ENCODE data around the gene KDM2B. TPM values are rescaled to one million over a fixed set of nuclear protein-coding genes. Genes with fewer than 3 reads are reported as not detected.

The KDM2B gene
- total and polyA plus RNA-seq, 2 of the 8 experiments (the other 6 are each of a cell fraction or from before 2014, with no cell fraction given), result 111 to 162 TPM

- no peaks in the 10 kb centered on the region for H3K23me2 ChIP-seq (ENCODE audit: low read depth, low read length)
- no peak overlapping the region for H2BK20ac ChIP-seq (ENCODE audit: low read length)
- no peaks in the 10 kb centered on the region for H3K9me3 ChIP-seq (ENCODE audit: insufficient read depth in 2 of 2, low read depth in 1 of 2, low read length in 1 of 2)
- H3K14ac ChIP-seq (ENCODE audit: insufficient read length), result no peak overlapping the region
- no peak overlapping the region for H4K5ac ChIP-seq (ENCODE audit: insufficient read length, low read depth, low read length)
- H2AFZ ChIP-seq (ENCODE audit: low read length), result no peak overlapping the region
- no peak overlapping the region for H4K91ac ChIP-seq (replicated peaks; ENCODE audit: insufficient read length, low read length)
- H3K4me3 ChIP-seq (ENCODE audit: extremely low read depth in 1 of 4, insufficient read depth in 2 of 4, low read depth in 3 of 4, low read length in 4 of 4), result no peak overlapping the region
- 94% methylated on average over 2 of the region's 2 CpGs; no CpG with 5 or more reads in 1 of the 2 experiments for WGBS, 2 experiments (ENCODE audit: extremely low coverage in 1 of 2, insufficient coverage in 1 of 2, insufficient read length in 1 of 2, insufficient replicate concordance in 2 of 2, low coverage in 1 of 2, low lambda C conversion rate in 2 of 2, missing lambda C conversion rate in 1 of 2)
- H3K27ac ChIP-seq (ENCODE audit: low read depth, low read length), result no peak overlapping the region
- CTCF ChIA-PET (ENCODE audit: partially characterized antibody), result interaction anchor here (0.6 kb wide), 1 partner anchor 1881 kb away, joined by 3 read pairs; no protein-coding TSS in a partner anchor
- H2BK120ac ChIP-seq (replicated peaks; ENCODE audit: low read depth, low read length), result no peak overlapping the region
- no peak overlapping the region for H3K4ac ChIP-seq (replicated peaks; ENCODE audit: insufficient read length, low read depth, low read length)
- peaks cover 27 to 79% (median 57%) of the 10 kb centered on the region in 4 experiments for H3K36me3 ChIP-seq (ENCODE audit: control insufficient read depth in 2 of 4, insufficient read depth in 4 of 4, low read length in 3 of 4)
- no peak overlapping the region for H4K8ac ChIP-seq (ENCODE audit: extremely low read depth, insufficient read depth, low read length)
- H3K56ac ChIP-seq (replicated peaks; ENCODE audit: insufficient read length, low read depth, low read length), result no peak overlapping the region
- H2BK15ac ChIP-seq (ENCODE audit: low read length), result no peak overlapping the region
- no peaks in the 10 kb centered on the region for H3K79me1 ChIP-seq (ENCODE audit: low read depth, low read length)
- no peaks in the 10 kb centered on the region for H3K27me3 ChIP-seq (replicated peaks in 1 of 4; ENCODE audit: control insufficient read depth in 3 of 4, extremely low read depth in 1 of 4, insufficient read depth in 3 of 4, low read length in 3 of 4)
- H2AK5ac ChIP-seq (ENCODE audit: low read depth, low read length), result no peak overlapping the region
- DNase-seq (ENCODE audit: low read depth in 1 of 2, low spot score in 2 of 2) (no peak), FAIRE-seq (no peak)
- no peak overlapping the region for H3K23ac ChIP-seq (ENCODE audit: insufficient read length)
- no peaks in the 10 kb centered on the region for H3K4me1 ChIP-seq (replicated peaks in 1 of 4; ENCODE audit: control insufficient read depth in 3 of 4, insufficient read depth in 4 of 4, low read length in 3 of 4)
- TF ChIP-seq ATF3 (IDR thresholded peaks at IDR 0.05; ENCODE audit: insufficient read depth, low read depth, low read length), result no peak
- TF ChIP-seq RBBP5 (IDR thresholded peaks at IDR 0.05; ENCODE audit: borderline replicate concordance, low read depth, low read length), result no peak
- TF ChIP-seq TCF12 (IDR thresholded peaks at IDR 0.05; ENCODE audit: low read depth, low read length), result no peak
- no peak for TF ChIP-seq RXRA (IDR thresholded peaks at IDR 0.05; ENCODE audit: insufficient read depth, low read depth, low read length)
- no peak for TF ChIP-seq CBX8 (IDR thresholded peaks at IDR 0.05; ENCODE audit: borderline replicate concordance, low read depth, low read length)
- TF ChIP-seq SIRT6 (IDR thresholded peaks at IDR 0.05; ENCODE audit: low read length), result no peak
- TF ChIP-seq MAFK (IDR thresholded peaks at IDR 0.05; ENCODE audit: low read depth, low read length), result no peak
- TF ChIP-seq YY1 (IDR thresholded peaks at IDR 0.05; ENCODE audit: low read depth, low read length), result no peak
- no peak for TF ChIP-seq CBX5 (IDR thresholded peaks at IDR 0.05; ENCODE audit: low read depth, low read length)
- POLR2A ChIA-PET (ENCODE audit: partially characterized antibody), result no interaction called here
- no peak overlapping the region for H3K18ac ChIP-seq (ENCODE audit: extremely low read depth, low read length)
- H2BK12ac ChIP-seq (ENCODE audit: low read depth, low read length), result no peak overlapping the region
- H4K20me1 ChIP-seq (replicated peaks in 1 of 2; ENCODE audit: control insufficient read depth in 1 of 2, insufficient read depth in 2 of 2, low read length in 2 of 2), result peaks cover 6 to 15% of the 10 kb centered on the region in 2 experiments
- no peak overlapping the region for H3K9ac ChIP-seq (replicated peaks in 1 of 4; ENCODE audit: extremely low read depth in 1 of 4, low read depth in 3 of 4, low read length in 3 of 4)
- no peak overlapping the region for H2BK5ac ChIP-seq (ENCODE audit: low read depth, low read length)
- no peak overlapping the region for H3K4me2 ChIP-seq (ENCODE audit: insufficient read depth in 1 of 2, low read depth in 2 of 2, low read length in 2 of 2)
- H3K79me2 ChIP-seq (ENCODE audit: control insufficient read depth in 1 of 2, insufficient read depth in 2 of 2, low read length in 2 of 2), result no peaks in the 10 kb centered on the region
These were observed 144.1 kb downstream of the KDM2B start for GRCh38 chr12:121436706-121437105.
